Skeletal muscle tissue (tissue), 4 donors: Measurements from ENCODE around the gene ZNF750. TPM values are rescaled to one million over a fixed set of nuclear protein-coding genes. Genes with fewer than 3 reads are reported as not detected.

Source experiments
- H3K27ac ChIP-seq: one replicate; pipeline ENCODE4 v1.7.0; 2013; ENCODE audit warnings: mild to moderate bottlenecking, low read depth, low read length, inconsistent platforms
- H3K27me3 ChIP-seq, 3 donors: one replicate each; pipeline ENCODE4 v1.7.0; 2013; ENCODE audit warnings: low read length in 3 of 3; ENCODE audit not compliant: control insufficient read depth in 3 of 3, insufficient read depth in 3 of 3
- H3K36me3 ChIP-seq, 3 donors: one replicate each; pipeline ENCODE4 v1.7.0; 2013; ENCODE audit warnings: low read length in 3 of 3; ENCODE audit not compliant: control insufficient read depth in 3 of 3, insufficient read depth in 3 of 3
- H3K4me1 ChIP-seq, 3 donors: one replicate each; pipeline ENCODE4 v1.7.0; 2013; ENCODE audit warnings: low read length in 3 of 3, mild to moderate bottlenecking in 3 of 3; ENCODE audit not compliant: control insufficient read depth in 3 of 3, insufficient read depth in 3 of 3
- H3K4me3 ChIP-seq, 3 donors: one replicate each; pipeline ENCODE4 v1.7.0; 2013; ENCODE audit warnings: low read length in 3 of 3
- H3K9ac ChIP-seq, 3 donors: one replicate each; pipeline ENCODE4 v1.7.0; 2013; ENCODE audit warnings: low read length in 3 of 3, mild to moderate bottlenecking in 3 of 3, moderate library complexity in 2 of 3, low read depth in 1 of 3
- H3K9me3 ChIP-seq, 3 donors: one replicate each; pipeline ENCODE4 v1.7.0; 2013; ENCODE audit warnings: low read length in 3 of 3; ENCODE audit not compliant: control insufficient read depth in 3 of 3
- total RNA-seq: library from RNA; depleted of rRNA; stranded (reverse); fragments of >200 nt; gene quantifications from one replicate; pipeline ENCODE4 v1.2.3, GENCODE V29; 2014
- donor health status: Osteomylitis.

The ZNF750 gene
- total RNA-seq, 1 donor from 2014 or later: not detected

DNA sequence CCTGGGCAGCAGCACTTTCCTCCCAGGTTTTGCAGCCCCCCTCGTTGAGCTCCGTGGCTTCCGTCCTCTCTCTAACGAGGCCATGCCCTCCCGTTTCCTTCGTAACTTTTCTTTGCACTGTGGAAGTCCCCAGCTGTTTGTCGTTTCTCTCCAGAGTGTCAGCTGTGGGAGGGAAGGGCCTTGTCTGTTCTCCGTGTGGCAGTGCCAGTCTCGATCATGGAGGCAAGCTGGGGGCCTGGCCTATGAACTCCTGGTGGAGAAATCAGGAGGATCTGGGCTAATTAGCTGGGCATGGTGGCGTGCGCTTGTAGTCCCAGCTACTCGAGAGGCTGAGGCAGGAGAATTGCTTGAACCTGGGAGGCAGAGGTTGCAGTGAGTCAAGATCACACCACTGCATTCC lies 59.6 kb downstream of the ZNF750 start:
- peaks cover 8 to 16% (median 13%) of the 10 kb centered on the region in 3 donors for H3K36me3 ChIP-seq
- no peak overlapping the region for H3K27ac ChIP-seq
- H3K4me3 ChIP-seq: no peak overlapping the region
- H3K27me3 ChIP-seq: no peaks in the 10 kb centered on the region
- H3K9me3 ChIP-seq: no peaks in the 10 kb centered on the region
- H3K9ac ChIP-seq: no peak overlapping the region
- H3K4me1 ChIP-seq: peaks cover 4 to 13% (median 8%) of the 10 kb centered on the region in 3 donors

DNA sequence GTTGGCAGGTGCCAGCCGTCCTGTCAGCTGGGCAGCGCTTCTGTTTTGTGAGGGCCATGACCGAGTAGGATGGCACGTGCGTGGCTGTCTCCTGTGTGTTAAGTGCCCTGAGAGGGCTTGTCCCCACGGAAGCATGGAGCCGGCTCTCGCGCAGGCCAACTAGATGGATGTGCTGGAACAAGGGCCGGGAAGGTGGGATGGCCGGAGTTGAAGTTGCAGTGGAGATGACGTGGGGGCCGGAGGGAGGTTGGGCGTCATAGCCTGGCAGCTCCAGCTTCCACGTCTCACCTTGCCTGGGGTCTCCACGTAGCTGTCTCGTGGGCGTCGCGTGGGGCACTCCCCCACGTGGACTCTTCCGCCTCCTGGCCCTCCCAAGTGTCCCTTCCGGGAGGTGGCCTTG lies 60.3 kb downstream of the ZNF750 start:
- H3K4me1 ChIP-seq: peaks cover 4 to 13% (median 11%) of the 10 kb centered on the region in 3 donors
- H3K9me3 ChIP-seq: no peaks in the 10 kb centered on the region
- H3K27me3 ChIP-seq: no peaks in the 10 kb centered on the region
- peaks cover 8 to 13% (median 12%) of the 10 kb centered on the region in 3 donors for H3K36me3 ChIP-seq
- H3K4me3 ChIP-seq: no peak overlapping the region
- no peak overlapping the region for H3K9ac ChIP-seq
- no peak overlapping the region for H3K27ac ChIP-seq

Other genes with a start within 250 kb of the ZNF750 start
- gene WDR45B, start 191.6 kb downstream of the ZNF750 start, total RNA-seq: 40.7 TPM
- gene RAB40B, start 141.3 kb downstream of the ZNF750 start, total RNA-seq: 12.0 TPM
- gene FN3KRP, start 123.3 kb downstream of the ZNF750 start, total RNA-seq: 14.1 TPM
- gene FN3K, start 104.4 kb downstream of the ZNF750 start, total RNA-seq: 4.7 TPM
- gene TBCD, start 88.0 kb downstream of the ZNF750 start, total RNA-seq: 27.1 TPM
- gene METRNL, start 239.6 kb upstream of the ZNF750 start, total RNA-seq: 31.3 TPM